Measurements from ENCODE around the gene NUTM2E.
"Not testable (repeated sequence)": the region's sequence is repeated elsewhere in the genome, so short reads cannot be mapped to it uniquely, and the experiment has no call there.

The NUTM2E gene

DNA sequence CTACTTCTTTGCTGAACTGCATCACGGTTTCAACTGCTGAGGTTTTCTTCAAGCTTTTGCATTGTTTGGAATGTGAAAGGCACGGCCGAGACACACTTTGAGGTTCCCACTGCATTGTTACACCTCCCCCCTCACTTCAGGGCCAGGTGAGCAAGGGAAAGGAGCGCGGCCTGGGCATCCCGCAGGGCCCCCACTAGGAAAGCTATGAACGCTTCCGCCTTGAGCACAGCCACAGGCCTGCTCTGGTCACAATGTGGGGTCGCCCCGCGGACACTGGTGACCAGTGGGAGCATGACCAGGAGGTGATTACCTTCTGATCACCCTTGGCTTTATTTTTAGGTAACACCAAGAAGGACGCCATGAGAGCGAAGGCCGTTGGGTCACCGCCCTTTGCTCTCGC lies 11.9 kb downstream of the NUTM2E start:
- H3K27ac ChIP-seq; H3K4me3 ChIP-seq; DNase-seq (ENCODE audit: low spot score): not testable (repeated sequence)

DNA sequence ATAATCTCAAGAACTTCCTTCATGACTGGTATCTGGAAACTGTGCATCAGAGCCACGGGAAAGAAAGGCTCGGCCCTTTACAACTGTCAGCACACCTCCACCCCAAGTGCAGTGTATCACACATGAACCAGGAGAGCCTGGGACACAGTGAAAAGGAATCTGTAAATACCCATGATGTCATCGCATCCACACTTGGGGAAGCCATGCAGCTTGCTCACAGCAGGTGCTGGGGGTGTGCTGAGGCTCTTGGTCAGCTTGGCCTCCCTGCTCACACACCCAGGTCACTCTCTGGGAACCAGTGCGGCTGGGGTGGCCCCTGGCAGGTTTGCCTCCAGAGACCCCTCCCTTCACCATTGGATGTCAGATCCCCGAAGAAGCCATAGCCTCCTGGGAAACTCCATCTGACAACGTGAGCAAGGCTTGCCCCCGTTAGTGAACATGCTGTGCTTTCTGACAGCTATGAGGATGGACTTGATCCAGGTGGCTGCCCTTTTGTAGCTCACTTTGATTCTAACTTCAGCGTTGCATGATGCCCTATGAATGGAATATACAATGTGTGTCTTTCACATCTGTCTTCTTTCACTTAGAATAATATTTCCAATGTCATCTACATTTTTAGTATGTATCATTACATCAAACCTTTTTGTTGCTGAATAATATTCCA lies 26.8 kb downstream of the NUTM2E start:
- not testable (repeated sequence) for H3K4me3 ChIP-seq; DNase-seq (ENCODE audit: low spot score); H3K27ac ChIP-seq

DNA sequence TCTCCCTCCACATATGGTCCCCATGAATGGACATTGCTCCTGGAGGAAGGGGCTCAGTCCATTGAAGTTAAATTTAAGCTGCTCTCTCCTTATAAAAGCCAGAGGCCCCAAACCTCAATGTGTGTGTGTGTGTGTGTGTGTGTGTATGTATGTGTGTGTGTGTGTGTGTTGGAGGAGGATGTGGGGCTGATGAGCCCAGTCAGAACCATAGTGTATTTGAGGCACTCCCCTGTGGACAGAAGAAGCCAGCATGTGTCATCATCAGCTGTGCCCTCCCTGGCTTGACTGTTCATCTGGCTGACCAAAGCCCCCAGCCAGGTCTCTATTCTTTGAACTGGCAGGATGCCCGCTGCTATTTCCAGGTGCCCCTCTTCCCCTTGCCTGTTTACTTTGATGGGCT lies 35.7 kb downstream of the NUTM2E start:
- not testable (repeated sequence) for DNase-seq (ENCODE audit: low spot score); H3K27ac ChIP-seq; H3K4me3 ChIP-seq

DNA sequence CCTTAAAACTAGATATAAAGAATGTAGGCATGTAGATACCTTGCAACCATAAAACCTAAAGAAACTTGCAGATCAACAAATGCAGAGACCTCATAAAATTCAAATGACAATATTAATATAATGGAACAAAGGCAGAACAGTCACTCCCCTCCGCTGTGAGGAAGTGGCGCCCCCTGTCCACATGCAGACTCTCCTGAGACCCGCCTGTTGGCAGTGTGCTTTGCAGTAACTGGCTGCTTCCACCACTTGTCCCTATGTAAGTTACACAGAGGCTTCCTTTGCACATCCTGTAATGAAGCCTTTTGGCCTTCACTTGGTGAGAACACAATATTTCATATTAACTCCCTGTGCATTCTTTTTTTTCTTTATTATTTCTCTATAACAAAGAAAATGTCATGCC lies 36.3 kb downstream of the NUTM2E start:
- DNase-seq (ENCODE audit: low spot score); H3K27ac ChIP-seq; H3K4me3 ChIP-seq: not testable (repeated sequence)

DNA sequence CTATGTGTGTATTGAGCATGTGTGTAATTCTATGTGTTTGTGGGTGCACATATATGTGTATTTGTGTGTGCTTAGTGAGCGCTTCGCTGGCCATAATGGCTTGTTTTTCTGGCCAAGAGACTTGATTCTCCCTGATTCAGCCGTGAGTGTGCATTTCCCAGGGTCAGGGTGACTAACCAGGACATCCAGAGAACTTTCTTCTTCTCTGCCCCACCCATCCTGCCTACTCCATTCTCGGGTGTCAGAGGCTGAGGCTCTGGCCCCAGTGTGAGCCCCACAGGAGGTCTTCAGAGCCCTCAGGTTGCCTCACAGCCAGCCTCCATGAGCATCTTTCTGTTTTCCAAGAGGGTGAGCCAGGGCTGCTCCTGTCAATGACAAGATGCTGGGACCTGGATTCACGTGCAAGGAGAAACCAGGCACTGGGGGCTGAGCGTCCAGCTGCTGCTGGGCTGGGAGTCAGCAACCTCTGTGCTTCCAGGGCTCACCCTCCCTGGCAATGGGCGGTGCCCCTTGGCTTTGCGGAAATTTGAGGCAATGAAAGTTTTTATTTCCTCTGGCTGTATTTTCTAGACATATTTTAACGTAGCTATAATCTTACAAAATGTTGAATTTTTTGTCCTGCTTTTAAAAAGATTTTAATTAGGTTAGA lies 40.5 kb downstream of the NUTM2E start:
- not testable (repeated sequence) for H3K4me3 ChIP-seq; DNase-seq (ENCODE audit: low spot score); H3K27ac ChIP-seq

DNA sequence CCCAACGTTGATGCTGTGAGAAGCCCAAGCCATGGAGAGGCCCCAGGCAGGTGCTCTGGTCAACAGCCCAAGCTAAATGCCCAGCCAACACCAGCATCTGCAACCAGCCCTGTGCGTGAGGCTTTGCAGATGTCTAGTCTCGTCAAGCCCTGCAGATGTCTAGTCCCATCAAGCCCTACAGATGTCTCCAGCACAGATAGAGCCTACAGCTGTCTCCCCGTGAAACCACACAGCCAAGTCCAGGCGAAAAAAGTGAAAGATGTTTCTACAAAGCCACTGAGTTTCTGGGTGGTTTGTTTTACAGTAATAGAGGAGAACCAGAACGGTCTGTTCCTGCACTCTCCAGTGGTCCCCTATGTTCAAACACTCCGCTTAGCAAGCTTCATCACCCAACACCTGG lies 41.5 kb downstream of the NUTM2E start:
- not testable (repeated sequence) for DNase-seq (ENCODE audit: low spot score); H3K4me3 ChIP-seq; H3K27ac ChIP-seq

DNA sequence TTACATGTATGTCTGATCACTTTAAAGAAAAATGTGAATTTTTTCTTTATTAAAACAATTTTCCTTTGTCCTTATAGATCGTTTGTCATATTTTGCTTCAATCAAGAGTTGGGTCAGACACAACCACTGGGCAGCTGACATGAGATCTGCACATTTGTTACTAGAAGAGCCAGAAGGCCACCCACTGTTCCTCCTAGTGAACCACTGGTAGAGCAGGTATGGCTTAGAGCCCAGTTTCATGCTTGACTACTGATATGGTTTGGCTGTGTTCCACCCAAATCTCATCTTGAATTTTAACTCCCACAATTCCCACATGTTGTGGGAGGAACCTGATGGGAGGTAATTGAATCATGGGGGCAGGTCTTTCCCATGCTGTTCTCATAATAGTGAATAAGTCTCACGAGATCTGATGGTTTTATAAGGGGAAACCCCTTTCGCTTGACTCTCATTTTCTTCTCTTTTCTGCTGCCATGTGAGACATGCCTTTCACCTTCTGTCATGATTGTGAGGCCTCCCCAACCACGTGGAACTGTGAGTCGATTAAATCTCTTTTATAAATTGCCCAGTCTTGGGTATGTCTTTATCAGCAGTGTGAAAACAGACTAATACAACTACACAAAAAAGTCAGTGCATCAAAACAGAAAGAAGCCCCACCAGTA lies 43.0 kb downstream of the NUTM2E start:
- not testable (repeated sequence) for H3K27ac ChIP-seq; DNase-seq (ENCODE audit: low spot score); H3K4me3 ChIP-seq

DNA sequence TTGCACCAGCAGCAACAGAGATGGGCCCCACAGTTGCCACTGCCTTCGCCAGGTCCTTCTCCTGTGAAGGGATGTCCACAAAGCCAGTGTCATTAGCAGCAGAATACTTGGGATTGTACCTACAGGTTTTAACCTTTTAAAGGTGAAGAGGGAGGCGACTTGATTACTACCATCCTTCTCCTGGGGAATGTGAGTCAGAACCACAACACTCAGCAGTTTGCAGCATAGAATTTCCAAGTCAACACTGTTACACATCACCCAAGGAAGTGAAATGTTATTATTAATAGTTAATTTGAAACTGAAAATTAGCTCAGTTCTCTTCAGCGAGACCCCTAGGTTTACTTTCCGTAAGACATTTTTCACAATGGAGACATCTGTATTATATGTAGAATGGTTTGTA lies 45.2 kb downstream of the NUTM2E start:
- not testable (repeated sequence) for DNase-seq (ENCODE audit: low spot score); H3K4me3 ChIP-seq; H3K27ac ChIP-seq
